Placental epithelial cell (primary cell): ENCODE results near the gene KCNE4. TPM values are rescaled to one million over a fixed set of nuclear protein-coding genes. Genes with fewer than 3 reads are reported as not detected.

Experiments used
- total RNA-seq: library from RNA; depleted of rRNA; stranded (reverse); fragments of >200 nt; gene quantifications from 2 replicates; pipeline ENCODE4 v1.2.3, GENCODE V29; 2012

KCNE4 gene, protein sequence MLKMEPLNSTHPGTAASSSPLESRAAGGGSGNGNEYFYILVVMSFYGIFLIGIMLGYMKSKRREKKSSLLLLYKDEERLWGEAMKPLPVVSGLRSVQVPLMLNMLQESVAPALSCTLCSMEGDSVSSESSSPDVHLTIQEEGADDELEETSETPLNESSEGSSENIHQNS
- 42.0 and 83.2 TPM in 2 replicates for total RNA-seq

DNA sequence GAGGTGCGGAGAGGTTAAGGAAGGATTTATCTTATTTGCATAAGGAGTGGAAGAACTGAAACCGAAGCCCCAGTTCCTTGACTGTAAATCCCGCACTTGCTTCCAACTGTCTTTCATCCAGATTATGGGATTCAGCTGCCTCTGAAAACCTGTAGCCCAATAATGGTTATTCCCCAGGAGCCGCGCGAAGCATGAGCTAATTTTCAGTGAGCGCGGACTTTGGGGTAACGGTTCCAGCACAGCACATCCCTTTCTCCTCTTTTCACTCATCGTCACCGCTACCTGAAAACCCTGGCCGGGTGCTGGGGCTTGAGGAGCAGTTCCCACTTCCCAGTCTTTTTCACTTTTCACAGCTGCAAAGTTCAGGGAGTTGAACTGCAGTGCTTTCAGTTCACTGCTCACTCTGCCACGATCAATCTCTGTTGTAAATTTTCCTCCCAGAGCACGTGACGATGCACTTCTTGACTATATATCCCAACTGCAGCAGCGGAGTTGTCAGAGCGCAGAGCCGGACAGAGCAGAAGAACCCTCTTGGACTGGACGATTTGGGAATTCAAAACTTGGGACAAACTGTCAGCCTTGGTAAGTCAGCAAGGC is at the start of gene KCNE4:
Gene KCNE4 (plus strand): TSS at position 498 of the 597 bp plus-strand sequence. CDS start 641 bp downstream, outside the sequence.

Other genes starting within 250 kb of the KCNE4 start
- gene ACSL3, start 191.2 kb upstream of the KCNE4 start, total RNA-seq, result 280 and 778 TPM in 2 replicates